Activated CD8-positive, alpha-beta T cell treated with anti-CD3 and anti-CD28 coated beads for 36 hours (primary cell): ENCODE results near the gene CST7. TPM values are rescaled to one million over a fixed set of nuclear protein-coding genes. Genes with fewer than 3 reads are reported as not detected.
A peak's percentile ranks its signal among the peaks of the same experiment; 100 is the strongest.

Experiments
- ATAC-seq: fragments of 200-7000 bp; cut with Tn5 transposase; one replicate; pipeline ENCODE4 v1.10.0; 2021; ENCODE audit warnings: mild to moderate bottlenecking, moderate library complexity
- CTCF ChIA-PET: fragments of 350-600 bp; sonication (Branson Sonifier 250); formaldehyde crosslinking; loops from one replicate; lab custom pipeline; 2021; ENCODE audit warnings: antibody characterized with exemption; lab: Charles Lee
- POLR2A ChIA-PET: fragments of 350-600 bp; sonication (Branson Sonifier 250); formaldehyde crosslinking; loops from one replicate; lab custom pipeline; 2021; ENCODE audit warnings: antibody characterized with exemption; lab: Charles Lee
- DNase-seq: peaks from one replicate; pipeline ENCODE4 v3.0.0-alpha.2; 2020
- H3K27ac Mint-ChIP-seq: one replicate; pipeline ENCODE4 v1.8.0; 2021; ENCODE audit warnings: mild to moderate bottlenecking, mixed read lengths
- H3K27me3 Mint-ChIP-seq: one replicate; pipeline ENCODE4 v1.8.0; 2021; ENCODE audit warnings: mixed read lengths
- H3K36me3 Mint-ChIP-seq: one replicate; pipeline ENCODE4 v1.8.0; 2021; ENCODE audit warnings: low read depth, mixed read lengths
- H3K4me1 Mint-ChIP-seq: one replicate; pipeline ENCODE4 v1.8.0; 2021; ENCODE audit warnings: low read depth, mixed read lengths
- H3K4me3 Mint-ChIP-seq: one replicate; pipeline ENCODE4 v1.8.0; 2021; ENCODE audit warnings: mild to moderate bottlenecking, moderate library complexity, mixed read lengths
- H3K9me3 Mint-ChIP-seq: one replicate; pipeline ENCODE4 v1.8.0; 2021; ENCODE audit warnings: mixed read lengths
- intact Hi-C: fragments of 100-400 bp; cut with micrococcal nuclease; formaldehyde crosslinking; loops from one replicate; pipeline ENCODE4 v1.10.0; 2022
- total RNA-seq, 2 experiments: library from RNA; stranded (reverse); gene quantifications; one replicate each; pipeline ENCODE4 v1.2.3, GENCODE V29; 2021
- TF ChIP-seq, protein P1 (sequence below): fragments of 200-600 bp; IDR thresholded peaks from one replicate; pipeline ENCODE4 v1.8.0; 2022; ENCODE audit warnings: antibody characterized with exemption, mild to moderate bottlenecking

CST7 gene
- total RNA-seq, 2 experiments from 2014 or later = 48.5 to 49.3 TPM

- H3K4me1 Mint-ChIP-seq = peaks cover 37% of the 10 kb centered on the region
- no peak for DNase-seq
- CTCF ChIA-PET = interaction anchor here (1.9 kb wide), 1 partner anchor 9 kb away, joined by 4 read pairs; the partner anchor contains the start of gene CST7
- no peak overlapping the region for H3K4me3 Mint-ChIP-seq
- intact Hi-C loops = no loop called here
- POLR2A ChIA-PET = interaction anchor here (1.0 to 2.9 kb wide), 2 partner anchors 9 to 25 kb away, joined by 3 to 15 read pairs; partner anchors contain the start of gene CST7
- H3K36me3 Mint-ChIP-seq = peaks cover 50% of the 10 kb centered on the region
- peak overlapping the region; percentile 52 for H3K27ac Mint-ChIP-seq
- H3K9me3 Mint-ChIP-seq = no peaks in the 10 kb centered on the region
- no peaks in the 10 kb centered on the region for H3K27me3 Mint-ChIP-seq
- no peak for ATAC-seq
- TF ChIP-seq, protein P1, sequence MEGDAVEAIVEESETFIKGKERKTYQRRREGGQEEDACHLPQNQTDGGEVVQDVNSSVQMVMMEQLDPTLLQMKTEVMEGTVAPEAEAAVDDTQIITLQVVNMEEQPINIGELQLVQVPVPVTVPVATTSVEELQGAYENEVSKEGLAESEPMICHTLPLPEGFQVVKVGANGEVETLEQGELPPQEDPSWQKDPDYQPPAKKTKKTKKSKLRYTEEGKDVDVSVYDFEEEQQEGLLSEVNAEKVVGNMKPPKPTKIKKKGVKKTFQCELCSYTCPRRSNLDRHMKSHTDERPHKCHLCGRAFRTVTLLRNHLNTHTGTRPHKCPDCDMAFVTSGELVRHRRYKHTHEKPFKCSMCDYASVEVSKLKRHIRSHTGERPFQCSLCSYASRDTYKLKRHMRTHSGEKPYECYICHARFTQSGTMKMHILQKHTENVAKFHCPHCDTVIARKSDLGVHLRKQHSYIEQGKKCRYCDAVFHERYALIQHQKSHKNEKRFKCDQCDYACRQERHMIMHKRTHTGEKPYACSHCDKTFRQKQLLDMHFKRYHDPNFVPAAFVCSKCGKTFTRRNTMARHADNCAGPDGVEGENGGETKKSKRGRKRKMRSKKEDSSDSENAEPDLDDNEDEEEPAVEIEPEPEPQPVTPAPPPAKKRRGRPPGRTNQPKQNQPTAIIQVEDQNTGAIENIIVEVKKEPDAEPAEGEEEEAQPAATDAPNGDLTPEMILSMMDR = no peak
These were observed 9.7 kb downstream of the CST7 start for GRCh38 chr20:24958506-24959385.

DNA sequence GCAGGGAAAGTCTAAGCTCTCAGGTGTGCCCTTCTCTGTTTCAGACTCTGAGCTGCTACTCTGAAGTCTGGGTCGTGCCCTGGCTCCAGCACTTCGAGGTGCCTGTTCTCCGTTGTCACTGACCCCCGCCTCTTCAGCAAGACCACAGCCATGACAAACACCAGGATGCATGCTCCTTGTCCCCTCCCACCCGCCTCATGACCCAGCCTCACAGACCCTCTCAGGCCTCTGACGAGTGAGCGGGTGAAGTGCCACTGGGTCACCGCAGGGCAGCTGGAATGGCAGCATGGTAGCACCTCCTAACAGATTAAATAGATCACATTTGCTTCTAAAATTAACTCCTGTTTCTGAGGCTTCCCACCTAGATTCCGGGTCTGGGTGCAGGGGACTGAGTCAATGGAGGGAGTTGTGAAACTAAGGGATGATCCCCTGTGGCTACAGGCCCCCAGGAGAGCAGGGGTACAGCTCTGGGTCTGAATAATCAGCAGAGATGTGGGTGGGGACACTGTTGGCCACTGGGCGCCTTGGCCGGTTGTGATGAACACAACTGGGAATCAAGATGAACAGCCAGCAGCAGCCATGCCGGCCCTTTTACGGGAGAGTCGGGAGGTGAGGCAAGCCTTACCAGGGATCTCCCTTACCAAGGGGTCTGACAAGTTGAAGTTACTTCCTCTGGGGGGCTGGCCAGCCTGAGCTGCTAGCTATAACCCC, 10.7 kb downstream of the CST7 start:
- DNase-seq = no peak
- TF ChIP-seq, protein P1 = no peak
- Mint-ChIP-seq H3K27ac (peak overlapping the region; percentile 67), H3K36me3 (peaks cover 52% of the 10 kb centered on the region), H3K4me3 (no peak overlapping the region), H3K9me3 (no peaks in the 10 kb centered on the region), H3K27me3 (no peaks in the 10 kb centered on the region), H3K4me1 (peaks cover 39% of the 10 kb centered on the region)
- ATAC-seq = no peak
- intact Hi-C loops = no loop called here
- ChIA-PET POLR2A (interaction anchor here (1.0 to 2.9 kb wide), 3 partner anchors 8 to 24 kb away, joined by 3 to 15 read pairs (median 5); partner anchors contain the start of gene CST7), CTCF (interaction anchor here (1.9 kb wide), 1 partner anchor 10 kb away, joined by 4 read pairs; the partner anchor contains the start of gene CST7)

DNA sequence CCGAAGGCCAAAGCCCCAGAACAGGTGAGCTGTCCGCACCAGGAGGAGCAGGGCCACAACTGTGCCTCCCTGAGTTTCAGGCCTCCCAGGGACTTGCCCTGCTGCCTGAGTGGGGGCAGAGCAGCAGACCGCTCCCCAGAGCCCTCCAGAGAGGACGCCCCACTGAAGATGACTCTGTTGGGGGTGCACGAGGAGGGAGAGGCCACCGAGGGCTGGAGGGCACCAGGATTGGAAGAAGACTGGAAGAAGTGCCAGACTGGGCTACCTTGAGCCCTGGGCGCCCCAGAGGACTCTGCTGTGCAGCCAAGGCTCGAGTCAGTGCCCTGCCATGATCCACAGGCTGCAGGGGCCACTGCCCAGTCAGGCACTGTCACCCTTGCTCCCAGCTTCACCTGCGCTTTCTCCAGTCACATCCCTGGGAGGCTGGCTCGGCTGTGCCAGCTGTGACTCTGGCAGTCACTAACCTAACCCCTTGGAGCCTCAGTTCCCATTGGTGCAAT, 11.3 kb downstream of the CST7 start:
- TF ChIP-seq, protein P1 = no peak
- H3K4me3 Mint-ChIP-seq = no peak overlapping the region
- ChIA-PET CTCF (no interaction called here), POLR2A (interaction anchor here (1.0 to 2.9 kb wide), 3 partner anchors 8 to 23 kb away, joined by 3 to 15 read pairs (median 5); partner anchors contain the start of gene CST7)
- ATAC-seq (no peak), DNase-seq (no peak)
- peak overlapping the region; percentile 79 for H3K27ac Mint-ChIP-seq
- no peaks in the 10 kb centered on the region for H3K9me3 Mint-ChIP-seq
- H3K36me3 Mint-ChIP-seq = peaks cover 51% of the 10 kb centered on the region
- intact Hi-C loops = no loop called here
- peaks cover 40% of the 10 kb centered on the region for H3K4me1 Mint-ChIP-seq
- no peaks in the 10 kb centered on the region for H3K27me3 Mint-ChIP-seq

DNA sequence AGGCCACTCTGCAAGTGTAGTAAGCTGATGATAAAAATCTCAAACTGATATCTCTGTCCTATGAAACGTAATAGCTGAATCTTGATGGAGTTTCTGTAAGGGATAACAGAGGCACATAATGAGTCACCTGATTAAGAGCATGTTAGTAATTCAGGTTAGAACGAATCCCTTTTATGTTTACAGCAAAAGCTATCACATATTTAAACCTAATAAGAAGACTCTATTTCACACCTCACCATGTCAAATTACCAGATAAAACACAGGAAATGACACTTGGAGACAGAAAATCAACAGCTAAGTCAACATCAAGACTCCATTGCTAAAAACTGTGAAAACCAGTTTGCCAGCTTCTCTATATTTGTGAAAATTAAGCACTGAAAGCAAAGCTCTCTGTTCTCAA, 11.8 kb downstream of the CST7 start:
- Mint-ChIP-seq H3K9me3 (no peaks in the 10 kb centered on the region), H3K27me3 (no peaks in the 10 kb centered on the region), H3K4me3 (no peak overlapping the region), H3K4me1 (peaks cover 38% of the 10 kb centered on the region), H3K36me3 (peaks cover 51% of the 10 kb centered on the region), H3K27ac (peak overlapping the region; percentile 79)
- CTCF ChIA-PET = interaction anchor here (1.0 kb wide), 1 partner anchor 16 kb away, joined by 3 read pairs; no protein-coding TSS in a partner anchor
- TF ChIP-seq, protein P1 = no peak
- POLR2A ChIA-PET = interaction anchor here (1.2 to 2.9 kb wide), 2 partner anchors 9 to 11 kb away, joined by 5 to 15 read pairs; partner anchors contain the start of gene CST7
- no peak for DNase-seq
- intact Hi-C loops = no loop called here
- ATAC-seq = peak; percentile 65
